Thyroid gland (tissue), 4 donors: ENCODE results near the gene PGS1. TPM values are rescaled to one million over a fixed set of nuclear protein-coding genes. Genes with fewer than 3 reads are reported as not detected.

Source experiments
- DNase-seq, 2 donors: peaks; one replicate each; pipeline ENCODE4 v3.0.0-alpha.2; 2019
- H3K27ac ChIP-seq, 3 donors: fragments of 200-600 bp; sonication (generic); 1 replicate in 2 of 3; 2 replicates in 1 of 3; pipeline ENCODE4 v1.5.1; 2016 to 2019; ENCODE audit warnings: mild to moderate bottlenecking in 1 of 3, moderate library complexity in 1 of 3
- H3K27me3 ChIP-seq: fragments of 200-600 bp; sonication (generic); one replicate; pipeline ENCODE4 v1.5.1; 2019
- H3K36me3 ChIP-seq, 2 donors: fragments of 200-600 bp; sonication (generic); one replicate each; pipeline ENCODE4 v1.5.1; 2016 to 2019
- H3K4me1 ChIP-seq, 2 donors: fragments of 200-600 bp; sonication (generic); one replicate each; pipeline ENCODE4 v1.5.1; 2017 to 2019
- H3K4me3 ChIP-seq, 3 donors: fragments of 200-600 bp; sonication (generic); replicated peaks in 1 of 3; 1 replicate in 2 of 3; 2 replicates in 1 of 3; pipeline ENCODE4 v1.5.1; 2016; ENCODE audit warnings: mild to moderate bottlenecking in 1 of 3
- H3K9me3 ChIP-seq: fragments of 200-600 bp; sonication (generic); one replicate; pipeline ENCODE4 v1.5.1; 2017
- POLR2A ChIP-seq, 2 donors: fragments of 450-650 bp; IDR thresholded peaks; one replicate each; pipeline ENCODE4 v1.6.1; 2017; ENCODE audit warnings: antibody characterized with exemption in 2 of 2, mild to moderate bottlenecking in 2 of 2, moderate library complexity in 1 of 2
- WGBS, 2 donors: methylation state at CpG; one replicate each; pipeline ENCODE4 v1.1.5; 2017; 5-methylcytosine and 5-hydroxymethylcytosine counted together
- intact Hi-C: fragments of 100-400 bp; cut with DNase I; formaldehyde crosslinking; loops from one replicate; pipeline ENCODE4 v1.15.1; 2023
- total RNA-seq, 4 donors: library from RNA; depleted of rRNA; stranded (reverse); fragments of >200 nt; gene quantifications; one replicate each; pipeline ENCODE4 v1.2.3, GENCODE V29; 2016
- TF ChIP-seq, protein P1 (sequence below), 6 experiments: fragments of 200-600 bp in 3 of 6; fragments of 450-650 bp in 3 of 6; sonication (generic) in 3 of 6; IDR thresholded peaks; one replicate each; pipeline ENCODE4 v1.5.1; 2016 to 2019; ENCODE audit warnings: antibody characterized with exemption in 6 of 6, mild to moderate bottlenecking in 2 of 6, inconsistent platforms in 1 of 6, moderate library complexity in 1 of 6

The PGS1 gene
- total RNA-seq, 4 donors from 2014 or later = 41.2 to 87.2 (median 69.1) TPM

- peaks cover 18 to 20% of the 10 kb centered on the region in 2 donors for H3K36me3 ChIP-seq
- H3K4me1 ChIP-seq = peaks cover 4 to 23% of the 10 kb centered on the region in 2 donors
- 69 to 74% methylated on average over 6 to 7 of the region's 7 CpGs for WGBS, 2 donors
- H3K27ac ChIP-seq = peak overlapping the region in 1 of 3 donors; percentile 6
- no peaks in the 10 kb centered on the region for H3K9me3 ChIP-seq
- peak in 1 of 2 donors; percentile 27 for DNase-seq
- intact Hi-C loops = no loop called here
- no peaks in the 10 kb centered on the region for H3K27me3 ChIP-seq
- no peak overlapping the region for H3K4me3 ChIP-seq
- TF ChIP-seq, protein P1, sequence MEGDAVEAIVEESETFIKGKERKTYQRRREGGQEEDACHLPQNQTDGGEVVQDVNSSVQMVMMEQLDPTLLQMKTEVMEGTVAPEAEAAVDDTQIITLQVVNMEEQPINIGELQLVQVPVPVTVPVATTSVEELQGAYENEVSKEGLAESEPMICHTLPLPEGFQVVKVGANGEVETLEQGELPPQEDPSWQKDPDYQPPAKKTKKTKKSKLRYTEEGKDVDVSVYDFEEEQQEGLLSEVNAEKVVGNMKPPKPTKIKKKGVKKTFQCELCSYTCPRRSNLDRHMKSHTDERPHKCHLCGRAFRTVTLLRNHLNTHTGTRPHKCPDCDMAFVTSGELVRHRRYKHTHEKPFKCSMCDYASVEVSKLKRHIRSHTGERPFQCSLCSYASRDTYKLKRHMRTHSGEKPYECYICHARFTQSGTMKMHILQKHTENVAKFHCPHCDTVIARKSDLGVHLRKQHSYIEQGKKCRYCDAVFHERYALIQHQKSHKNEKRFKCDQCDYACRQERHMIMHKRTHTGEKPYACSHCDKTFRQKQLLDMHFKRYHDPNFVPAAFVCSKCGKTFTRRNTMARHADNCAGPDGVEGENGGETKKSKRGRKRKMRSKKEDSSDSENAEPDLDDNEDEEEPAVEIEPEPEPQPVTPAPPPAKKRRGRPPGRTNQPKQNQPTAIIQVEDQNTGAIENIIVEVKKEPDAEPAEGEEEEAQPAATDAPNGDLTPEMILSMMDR (IDR thresholded peaks at IDR 0.05) = no peak
- TF ChIP-seq POLR2A (IDR thresholded peaks at IDR 0.05) = no peak
These were observed 29.0 kb downstream of the PGS1 start for GRCh38 chr17:78407387-78408000.

GRCh38 chr17:78408476-78409050 lies 30.1 kb downstream of the PGS1 start:
- H3K4me1 ChIP-seq = peaks cover 4 to 33% of the 10 kb centered on the region in 2 donors
- no peak overlapping the region for H3K27ac ChIP-seq
- H3K36me3 ChIP-seq = peaks cover 10 to 18% of the 10 kb centered on the region in 2 donors
- no peak overlapping the region for H3K4me3 ChIP-seq
- no peaks in the 10 kb centered on the region for H3K27me3 ChIP-seq
- intact Hi-C loops = no loop called here
- no peaks in the 10 kb centered on the region for H3K9me3 ChIP-seq
- DNase-seq = no peak
- TF ChIP-seq, protein P1 (IDR thresholded peaks at IDR 0.05) = no peak
- TF ChIP-seq POLR2A (IDR thresholded peaks at IDR 0.05) = no peak
- WGBS, 2 donors = 89 to 93% methylated on average over 20 to 22 of the region's 23 CpGs

GRCh38 chr17:78409191-78409928 lies 30.9 kb downstream of the PGS1 start:
- intact Hi-C loops = no loop called here
- Histone ChIP-seq H3K4me3 (no peak overlapping the region), H3K27me3 (no peaks in the 10 kb centered on the region), H3K4me1 (peaks cover 4 to 40% of the 10 kb centered on the region in 2 donors), H3K9me3 (no peaks in the 10 kb centered on the region), H3K27ac (no peak overlapping the region), H3K36me3 (peaks cover 4 to 10% of the 10 kb centered on the region in 2 donors)
- no peak for DNase-seq
- WGBS, 2 donors = 78 to 88% methylated on average over 11 to 12 of the region's 12 CpGs
- no peak for TF ChIP-seq POLR2A (IDR thresholded peaks at IDR 0.05)
- TF ChIP-seq, protein P1 (IDR thresholded peaks at IDR 0.05) = no peak

- WGBS, 2 donors = 85% methylated on average over 15 to 17 of the region's 17 CpGs
- intact Hi-C loops = no loop called here
- H3K4me1 ChIP-seq = peaks cover 4 to 55% of the 10 kb centered on the region in 2 donors
These were observed 32.9 kb downstream of the PGS1 start for GRCh38 chr17:78411241-78411857.

More at GRCh38 chr17:78411241-78411857, 32.9 kb downstream of the PGS1 start:
- no peaks in the 10 kb centered on the region for H3K9me3 ChIP-seq
- H3K27me3 ChIP-seq = no peaks in the 10 kb centered on the region
- DNase-seq = no peak
- H3K4me3 ChIP-seq = no peak overlapping the region
- H3K36me3 ChIP-seq = peaks cover 4 to 9% of the 10 kb centered on the region in 2 donors
- H3K27ac ChIP-seq = no peak overlapping the region
- TF ChIP-seq, protein P1 (IDR thresholded peaks at IDR 0.05) = no peak
- TF ChIP-seq POLR2A (IDR thresholded peaks at IDR 0.05) = no peak
